WTC11 (cell line): ENCODE data around the gene DDO. TPM values are rescaled to one million over a fixed set of nuclear protein-coding genes. Genes with fewer than 3 reads are reported as not detected.

Experiments used
- ATAC-seq: fragments of 200-7000 bp; cut with Tn5 transposase; 2 replicates; pipeline ENCODE4 v1.10.0; 2021; ENCODE audit warnings: mild to moderate bottlenecking, moderate library complexity
- CTCF ChIA-PET: fragments of 300-600 bp; sonication (Branson Sonifier 250); formaldehyde crosslinking; loops from one replicate; lab custom pipeline; 2021; ENCODE audit warnings: antibody characterized with exemption; lab: Charles Lee
- POLR2A ChIA-PET: fragments of 350-600 bp; sonication (Branson Sonifier 250); formaldehyde crosslinking; loops from one replicate; lab custom pipeline; 2021; ENCODE audit warnings: antibody characterized with exemption; lab: Charles Lee
- DNase-seq: peaks from one replicate; pipeline ENCODE4 v3.0.0; 2021; ENCODE audit warnings: low spot score
- H3K27ac Mint-ChIP-seq: 2 replicates; pipeline ENCODE4 v1.8.0; 2021; ENCODE audit warnings: mixed read lengths
- H3K27me3 Mint-ChIP-seq: 2 replicates; pipeline ENCODE4 v1.8.0; 2021; ENCODE audit warnings: low read depth, mild to moderate bottlenecking, moderate library complexity, mixed read lengths
- H3K36me3 Mint-ChIP-seq: 2 replicates; pipeline ENCODE4 v1.8.0; 2021; ENCODE audit warnings: mixed read lengths
- H3K4me1 Mint-ChIP-seq: 2 replicates; pipeline ENCODE4 v1.8.0; 2022; ENCODE audit warnings: mixed read lengths
- H3K4me3 Mint-ChIP-seq: 2 replicates; pipeline ENCODE4 v1.8.0; 2021; ENCODE audit warnings: mild to moderate bottlenecking, moderate library complexity, mixed read lengths
- H3K9me3 Mint-ChIP-seq: 2 replicates; pipeline ENCODE4 v1.8.0; 2021; ENCODE audit warnings: mixed read lengths
- ATF1 ChIP-seq: sonication (generic); formaldehyde crosslinking; IDR thresholded peaks from 2 replicates; pipeline ENCODE4 v1.8.1; 2023; ENCODE audit warnings: mild to moderate bottlenecking, moderate library complexity, missing genetic modification reagents
- GABPB1 ChIP-seq: sonication (generic); formaldehyde crosslinking; IDR thresholded peaks from 2 replicates; pipeline ENCODE4 v1.8.1; 2023; ENCODE audit warnings: mild to moderate bottlenecking, missing genetic modification reagents
- JAZF1 ChIP-seq: fragments of 250-450 bp; sonication (Bioruptor Pico); IDR thresholded peaks from 2 replicates; pipeline ENCODE4 v1.9.0; 2021; ENCODE audit warnings: moderate library complexity, mild to moderate bottlenecking, inconsistent platforms
- KAT7 ChIP-seq: sonication (generic); formaldehyde crosslinking; IDR thresholded peaks from 2 replicates; pipeline ENCODE4 v1.8.1; 2023; ENCODE audit warnings: missing genetic modification reagents, mild to moderate bottlenecking, borderline replicate concordance
- NFATC4 ChIP-seq: fragments of 250-450 bp; sonication (Bioruptor Pico); IDR thresholded peaks from 2 replicates; pipeline ENCODE4 v1.9.0; 2021; ENCODE audit warnings: mild to moderate bottlenecking
- NFYB ChIP-seq: sonication (generic); formaldehyde crosslinking; conservative IDR thresholded peaks from 2 replicates; pipeline ENCODE4 v1.8.0; 2022; ENCODE audit warnings: low read depth, missing genetic modification reagents
- RELA ChIP-seq: sonication (generic); formaldehyde crosslinking; IDR thresholded peaks from 2 replicates; pipeline ENCODE4 v1.8.1; 2022; ENCODE audit warnings: missing genetic modification reagents, mild to moderate bottlenecking, borderline replicate concordance
- SP1 ChIP-seq: sonication (generic); formaldehyde crosslinking; conservative IDR thresholded peaks from 2 replicates; pipeline ENCODE4 v1.8.1; 2022; ENCODE audit warnings: missing genetic modification reagents
- TP53 ChIP-seq: sonication (generic); formaldehyde crosslinking; IDR thresholded peaks from 2 replicates; pipeline ENCODE4 v1.8.1; 2023; ENCODE audit warnings: mild to moderate bottlenecking, missing genetic modification reagents
- ZBTB21 ChIP-seq: sonication (generic); formaldehyde crosslinking; IDR thresholded peaks from 2 replicates; pipeline ENCODE4 v1.8.1; 2023; ENCODE audit warnings: mild to moderate bottlenecking, missing genetic modification reagents, borderline replicate concordance
- ZNF232 ChIP-seq: sonication (generic); formaldehyde crosslinking; IDR thresholded peaks from 2 replicates; pipeline ENCODE4 v1.8.0; 2022; ENCODE audit warnings: mild to moderate bottlenecking, missing genetic modification reagents
- ZNF263 ChIP-seq: sonication (generic); formaldehyde crosslinking; IDR thresholded peaks from 2 replicates; pipeline ENCODE4 v1.8.1; 2022; ENCODE audit warnings: low read depth, mild to moderate bottlenecking, moderate library complexity, missing genetic modification reagents
- total RNA-seq: library from RNA; stranded (reverse); gene quantifications from 3 replicates; pipeline ENCODE4 v1.2.3, GENCODE V29; 2021
- TF ChIP-seq, protein P1 (sequence below): sonication (generic); formaldehyde crosslinking; IDR thresholded peaks from 2 replicates; pipeline ENCODE4 v1.8.0; 2023; ENCODE audit warnings: missing genetic modification reagents, mild to moderate bottlenecking, borderline replicate concordance
- TF ChIP-seq, protein P2 (sequence below): sonication (generic); formaldehyde crosslinking; IDR thresholded peaks from 2 replicates; pipeline ENCODE4 v1.8.1; 2023; ENCODE audit warnings: mild to moderate bottlenecking, missing genetic modification reagents, moderate library complexity
- TF ChIP-seq, protein P3 (sequence below): sonication (generic); formaldehyde crosslinking; IDR thresholded peaks from 2 replicates; pipeline ENCODE4 v1.8.1; 2023; ENCODE audit warnings: mild to moderate bottlenecking, moderate library complexity, missing genetic modification reagents
- TF ChIP-seq, protein P4 (sequence below): fragments of 250-450 bp; sonication (Bioruptor Pico); IDR thresholded peaks from 2 replicates; pipeline ENCODE4 v1.9.0; 2021; ENCODE audit warnings: mild to moderate bottlenecking
- TF ChIP-seq, protein P5 (sequence below): sonication (generic); formaldehyde crosslinking; IDR thresholded peaks from 2 replicates; pipeline ENCODE4 v1.8.1; 2023; ENCODE audit warnings: mild to moderate bottlenecking, missing genetic modification reagents, moderate library complexity
- TF ChIP-seq, protein P6 (sequence below): sonication (generic); formaldehyde crosslinking; IDR thresholded peaks from 2 replicates; pipeline ENCODE4 v1.8.0; 2022; ENCODE audit warnings: mild to moderate bottlenecking, missing genetic modification reagents
- TF ChIP-seq, protein P7 (sequence below): sonication (generic); formaldehyde crosslinking; IDR thresholded peaks from 2 replicates; pipeline ENCODE4 v1.8.1; 2022; ENCODE audit warnings: mild to moderate bottlenecking, missing genetic modification reagents, moderate library complexity, borderline replicate concordance

DDO gene
- total RNA-seq, 1 experiment from 2014 or later: not detected

DNA sequence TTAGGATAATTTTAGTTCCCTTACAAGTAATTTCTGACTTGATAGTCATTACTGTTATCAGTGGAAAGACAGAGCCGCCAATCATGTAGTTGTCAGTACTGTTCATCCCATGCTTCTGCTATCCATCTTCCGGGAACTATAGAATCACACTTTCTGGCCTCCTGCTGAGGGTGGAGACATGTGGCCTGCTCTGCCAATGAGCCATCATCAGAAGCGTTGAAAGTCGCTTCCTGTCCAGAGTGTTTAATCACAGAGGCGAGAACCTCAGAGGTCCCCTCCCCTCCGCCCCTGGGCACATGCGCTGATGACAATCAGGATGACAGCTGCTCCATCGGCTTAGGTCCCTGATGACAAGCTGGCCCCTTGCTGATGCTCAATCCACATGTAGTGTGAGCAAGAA lies 3.0 kb downstream of the DDO start:
- CTCF ChIA-PET: no interaction called here
- TF ChIP-seq ZNF263 (CRISPR knock-in tag): no peak
- TF ChIP-seq, protein P1, sequence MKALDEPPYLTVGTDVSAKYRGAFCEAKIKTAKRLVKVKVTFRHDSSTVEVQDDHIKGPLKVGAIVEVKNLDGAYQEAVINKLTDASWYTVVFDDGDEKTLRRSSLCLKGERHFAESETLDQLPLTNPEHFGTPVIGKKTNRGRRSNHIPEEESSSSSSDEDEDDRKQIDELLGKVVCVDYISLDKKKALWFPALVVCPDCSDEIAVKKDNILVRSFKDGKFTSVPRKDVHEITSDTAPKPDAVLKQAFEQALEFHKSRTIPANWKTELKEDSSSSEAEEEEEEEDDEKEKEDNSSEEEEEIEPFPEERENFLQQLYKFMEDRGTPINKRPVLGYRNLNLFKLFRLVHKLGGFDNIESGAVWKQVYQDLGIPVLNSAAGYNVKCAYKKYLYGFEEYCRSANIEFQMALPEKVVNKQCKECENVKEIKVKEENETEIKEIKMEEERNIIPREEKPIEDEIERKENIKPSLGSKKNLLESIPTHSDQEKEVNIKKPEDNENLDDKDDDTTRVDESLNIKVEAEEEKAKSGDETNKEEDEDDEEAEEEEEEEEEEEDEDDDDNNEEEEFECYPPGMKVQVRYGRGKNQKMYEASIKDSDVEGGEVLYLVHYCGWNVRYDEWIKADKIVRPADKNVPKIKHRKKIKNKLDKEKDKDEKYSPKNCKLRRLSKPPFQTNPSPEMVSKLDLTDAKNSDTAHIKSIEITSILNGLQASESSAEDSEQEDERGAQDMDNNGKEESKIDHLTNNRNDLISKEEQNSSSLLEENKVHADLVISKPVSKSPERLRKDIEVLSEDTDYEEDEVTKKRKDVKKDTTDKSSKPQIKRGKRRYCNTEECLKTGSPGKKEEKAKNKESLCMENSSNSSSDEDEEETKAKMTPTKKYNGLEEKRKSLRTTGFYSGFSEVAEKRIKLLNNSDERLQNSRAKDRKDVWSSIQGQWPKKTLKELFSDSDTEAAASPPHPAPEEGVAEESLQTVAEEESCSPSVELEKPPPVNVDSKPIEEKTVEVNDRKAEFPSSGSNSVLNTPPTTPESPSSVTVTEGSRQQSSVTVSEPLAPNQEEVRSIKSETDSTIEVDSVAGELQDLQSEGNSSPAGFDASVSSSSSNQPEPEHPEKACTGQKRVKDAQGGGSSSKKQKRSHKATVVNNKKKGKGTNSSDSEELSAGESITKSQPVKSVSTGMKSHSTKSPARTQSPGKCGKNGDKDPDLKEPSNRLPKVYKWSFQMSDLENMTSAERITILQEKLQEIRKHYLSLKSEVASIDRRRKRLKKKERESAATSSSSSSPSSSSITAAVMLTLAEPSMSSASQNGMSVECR (CRISPR knock-in tag): no peak
- TF ChIP-seq, protein P2, sequence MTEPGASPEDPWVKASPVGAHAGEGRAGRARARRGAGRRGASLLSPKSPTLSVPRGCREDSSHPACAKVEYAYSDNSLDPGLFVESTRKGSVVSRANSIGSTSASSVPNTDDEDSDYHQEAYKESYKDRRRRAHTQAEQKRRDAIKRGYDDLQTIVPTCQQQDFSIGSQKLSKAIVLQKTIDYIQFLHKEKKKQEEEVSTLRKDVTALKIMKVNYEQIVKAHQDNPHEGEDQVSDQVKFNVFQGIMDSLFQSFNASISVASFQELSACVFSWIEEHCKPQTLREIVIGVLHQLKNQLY (CRISPR knock-in tag): no peak
- no peak for TF ChIP-seq GABPB1
- no peak for TF ChIP-seq NFYB (CRISPR knock-in tag)
- TF ChIP-seq RELA (CRISPR knock-in tag): no peak
- TF ChIP-seq ATF1: no peak
- TF ChIP-seq SP1 (CRISPR knock-in tag): no peak
- TF ChIP-seq, protein P3, sequence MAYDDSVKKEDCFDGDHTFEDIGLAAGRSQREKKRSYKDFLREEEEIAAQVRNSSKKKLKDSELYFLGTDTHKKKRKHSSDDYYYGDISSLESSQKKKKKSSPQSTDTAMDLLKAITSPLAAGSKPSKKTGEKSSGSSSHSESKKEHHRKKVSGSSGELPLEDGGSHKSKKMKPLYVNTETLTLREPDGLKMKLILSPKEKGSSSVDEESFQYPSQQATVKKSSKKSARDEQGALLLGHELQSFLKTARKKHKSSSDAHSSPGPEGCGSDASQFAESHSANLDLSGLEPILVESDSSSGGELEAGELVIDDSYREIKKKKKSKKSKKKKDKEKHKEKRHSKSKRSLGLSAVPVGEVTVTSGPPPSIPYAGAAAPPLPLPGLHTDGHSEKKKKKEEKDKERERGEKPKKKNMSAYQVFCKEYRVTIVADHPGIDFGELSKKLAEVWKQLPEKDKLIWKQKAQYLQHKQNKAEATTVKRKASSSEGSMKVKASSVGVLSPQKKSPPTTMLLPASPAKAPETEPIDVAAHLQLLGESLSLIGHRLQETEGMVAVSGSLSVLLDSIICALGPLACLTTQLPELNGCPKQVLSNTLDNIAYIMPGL (CRISPR knock-in tag): no peak
- TF ChIP-seq, protein P4, sequence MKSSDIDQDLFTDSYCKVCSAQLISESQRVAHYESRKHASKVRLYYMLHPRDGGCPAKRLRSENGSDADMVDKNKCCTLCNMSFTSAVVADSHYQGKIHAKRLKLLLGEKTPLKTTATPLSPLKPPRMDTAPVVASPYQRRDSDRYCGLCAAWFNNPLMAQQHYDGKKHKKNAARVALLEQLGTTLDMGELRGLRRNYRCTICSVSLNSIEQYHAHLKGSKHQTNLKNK: no peak
- TF ChIP-seq TP53 (CRISPR knock-in tag): no peak
- TF ChIP-seq KAT7: no peak
- TF ChIP-seq, protein P5, sequence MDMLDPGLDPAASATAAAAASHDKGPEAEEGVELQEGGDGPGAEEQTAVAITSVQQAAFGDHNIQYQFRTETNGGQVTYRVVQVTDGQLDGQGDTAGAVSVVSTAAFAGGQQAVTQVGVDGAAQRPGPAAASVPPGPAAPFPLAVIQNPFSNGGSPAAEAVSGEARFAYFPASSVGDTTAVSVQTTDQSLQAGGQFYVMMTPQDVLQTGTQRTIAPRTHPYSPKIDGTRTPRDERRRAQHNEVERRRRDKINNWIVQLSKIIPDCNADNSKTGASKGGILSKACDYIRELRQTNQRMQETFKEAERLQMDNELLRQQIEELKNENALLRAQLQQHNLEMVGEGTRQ (CRISPR knock-in tag): no peak
- TF ChIP-seq, protein P6, sequence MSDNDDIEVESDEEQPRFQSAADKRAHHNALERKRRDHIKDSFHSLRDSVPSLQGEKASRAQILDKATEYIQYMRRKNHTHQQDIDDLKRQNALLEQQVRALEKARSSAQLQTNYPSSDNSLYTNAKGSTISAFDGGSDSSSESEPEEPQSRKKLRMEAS: no peak
- TF ChIP-seq ZBTB21 (CRISPR knock-in tag): no peak
- TF ChIP-seq ZNF232 (CRISPR knock-in tag): no peak
- no peak for TF ChIP-seq NFATC4 (CRISPR knock-in tag)
- TF ChIP-seq JAZF1 (CRISPR knock-in tag): no peak
- TF ChIP-seq, protein P7, sequence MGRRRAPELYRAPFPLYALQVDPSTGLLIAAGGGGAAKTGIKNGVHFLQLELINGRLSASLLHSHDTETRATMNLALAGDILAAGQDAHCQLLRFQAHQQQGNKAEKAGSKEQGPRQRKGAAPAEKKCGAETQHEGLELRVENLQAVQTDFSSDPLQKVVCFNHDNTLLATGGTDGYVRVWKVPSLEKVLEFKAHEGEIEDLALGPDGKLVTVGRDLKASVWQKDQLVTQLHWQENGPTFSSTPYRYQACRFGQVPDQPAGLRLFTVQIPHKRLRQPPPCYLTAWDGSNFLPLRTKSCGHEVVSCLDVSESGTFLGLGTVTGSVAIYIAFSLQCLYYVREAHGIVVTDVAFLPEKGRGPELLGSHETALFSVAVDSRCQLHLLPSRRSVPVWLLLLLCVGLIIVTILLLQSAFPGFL (CRISPR knock-in tag): no peak
- TF ChIP-seq, all 79 proteins: peak for 0
- DNase-seq (no peak), ATAC-seq (no peak)
- Mint-ChIP-seq H3K27ac (no peak overlapping the region), H3K27me3 (no peaks in the 10 kb centered on the region), H3K4me1 (no peaks in the 10 kb centered on the region), H3K9me3 (peaks cover 11% of the 10 kb centered on the region), H3K4me3 (no peak overlapping the region), H3K36me3 (no peaks in the 10 kb centered on the region; the same call in 1 of the 2 replicates)
- POLR2A ChIA-PET: no interaction called here
